Ureter (tissue), 1 donor: ENCODE measurements around the gene SYP. TPM values are rescaled to one million over a fixed set of nuclear protein-coding genes. Genes with fewer than 3 reads are reported as not detected.
"Not testable (repeated sequence)": the region's sequence is repeated elsewhere in the genome, so short reads cannot be mapped to it uniquely, and the experiment has no call there.

ENCODE experiments used
- DNase-seq: peaks from one replicate; pipeline ENCODE4 v3.0.0-alpha.2; 2020; ENCODE audit warnings: low spot score
- total RNA-seq: library from RNA; stranded (reverse); gene quantifications from one replicate; pipeline ENCODE4 v1.2.4, GENCODE V29; 2023
- donor health status: DM: yes; HTN: yes; CAD: no.

SYP gene
- total RNA-seq, 1 donor from 2014 or later: 1.7 TPM

- peak; percentile 82 for DNase-seq
Observed at GRCh38 chrX:49166914-49167739, 32.9 kb downstream of the SYP start.

- peak; percentile 91 for DNase-seq
Observed at GRCh38 chrX:49165901-49166881, 33.8 kb downstream of the SYP start.

- no peak for DNase-seq
Observed at GRCh38 chrX:49164589-49165360, 35.2 kb downstream of the SYP start.

- peak; percentile 86 for DNase-seq
Observed at GRCh38 chrX:49163555-49164419, 36.2 kb downstream of the SYP start.

- DNase-seq: no peak
Observed at GRCh38 chrX:49162620-49163019, 37.4 kb downstream of the SYP start, which contains the start of gene MAGIX. TSS of gene MAGIX (plus strand) at chrX:49162758. CDS start at chrX:49162890, 132 bp downstream.

- no peak for DNase-seq
Observed at GRCh38 chrX:49161632-49162031, 38.4 kb downstream of the SYP start.

GRCh38 chrX:49160908-49161307 is 39.1 kb downstream of the SYP start:
- no peak for DNase-seq

GRCh38 chrX:49157194-49157593 is 42.8 kb downstream of the SYP start:
- no peak for DNase-seq

GRCh38 chrX:49155900-49156837 is 43.8 kb downstream of the SYP start:
- peak; percentile 92 for DNase-seq

- DNase-seq: peak; percentile 67
Observed at GRCh38 chrX:49155243-49155899, 44.6 kb downstream of the SYP start.

GRCh38 chrX:49153467-49153866 is 46.5 kb downstream of the SYP start:
- DNase-seq: no peak

GRCh38 chrX:49149291-49149690 is 50.7 kb downstream of the SYP start:
- DNase-seq: not testable (repeated sequence)

- DNase-seq: not testable (repeated sequence)
Observed at GRCh38 chrX:49148390-49149100, 51.4 kb downstream of the SYP start.

- no peak for DNase-seq
Observed at GRCh38 chrX:49147936-49148335, 52.1 kb downstream of the SYP start.

- no peak for DNase-seq
Observed at GRCh38 chrX:49147282-49147681, 52.7 kb downstream of the SYP start.

- DNase-seq: not testable (repeated sequence)
Observed at GRCh38 chrX:49143154-49143553, 56.8 kb downstream of the SYP start.

GRCh38 chrX:49142264-49142663 is 57.7 kb downstream of the SYP start:
- DNase-seq: not testable (repeated sequence)

- DNase-seq: no peak
Observed at GRCh38 chrX:49139713-49140112, 60.3 kb downstream of the SYP start.
